Peyer's patch (tissue), 4 donors: ENCODE data around the gene HCFC1R1.

Experiments
- CTCF ChIP-seq, 6 experiments: fragments of 450-650 bp in 4 of 6; fragments of 200-600 bp in 2 of 6; sonication (generic) in 1 of 6; IDR thresholded peaks; one replicate each; pipeline ENCODE4 v1.5.1; 2017 to 2019; ENCODE audit warnings: antibody characterized with exemption in 6 of 6, mild to moderate bottlenecking in 3 of 6, moderate library complexity in 1 of 6
- POLR2A ChIP-seq, 2 donors: fragments of 450-650 bp; IDR thresholded peaks; one replicate each; pipeline ENCODE4 v1.5.1; 2017; ENCODE audit warnings: antibody characterized with exemption in 2 of 2, mild to moderate bottlenecking in 2 of 2, moderate library complexity in 2 of 2

DNA sequence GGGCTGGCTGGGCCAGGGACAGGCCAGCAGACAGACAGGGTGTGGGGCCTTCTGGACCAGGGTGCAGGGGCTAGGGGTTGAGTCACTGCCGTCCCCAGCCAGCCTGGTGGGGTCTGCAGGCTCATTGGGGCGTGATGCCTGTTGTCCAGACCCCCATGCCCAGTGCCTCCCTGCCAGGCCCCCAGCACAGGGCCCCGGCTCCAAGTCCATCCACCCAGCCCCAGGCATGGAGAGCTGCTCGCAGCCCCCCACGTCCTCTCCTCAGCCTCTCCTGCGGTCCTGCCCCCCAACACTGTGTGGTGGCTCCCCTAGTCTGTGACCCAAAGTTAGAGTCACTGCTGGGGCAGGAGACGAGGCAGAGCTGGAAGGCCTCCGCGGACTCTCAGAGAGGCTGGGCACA is 36.5 kb downstream of the HCFC1R1 start:
- TF ChIP-seq POLR2A (IDR thresholded peaks at IDR 0.05) (no peak), CTCF (IDR thresholded peaks at IDR 0.05) (no peak)
